ENCODE results near the gene PRTFDC1.

GRCh38 chr10:24847112-24848070, 105.0 kb downstream of the PRTFDC1 start:
- TF ChIP-seq, protein P1, sequence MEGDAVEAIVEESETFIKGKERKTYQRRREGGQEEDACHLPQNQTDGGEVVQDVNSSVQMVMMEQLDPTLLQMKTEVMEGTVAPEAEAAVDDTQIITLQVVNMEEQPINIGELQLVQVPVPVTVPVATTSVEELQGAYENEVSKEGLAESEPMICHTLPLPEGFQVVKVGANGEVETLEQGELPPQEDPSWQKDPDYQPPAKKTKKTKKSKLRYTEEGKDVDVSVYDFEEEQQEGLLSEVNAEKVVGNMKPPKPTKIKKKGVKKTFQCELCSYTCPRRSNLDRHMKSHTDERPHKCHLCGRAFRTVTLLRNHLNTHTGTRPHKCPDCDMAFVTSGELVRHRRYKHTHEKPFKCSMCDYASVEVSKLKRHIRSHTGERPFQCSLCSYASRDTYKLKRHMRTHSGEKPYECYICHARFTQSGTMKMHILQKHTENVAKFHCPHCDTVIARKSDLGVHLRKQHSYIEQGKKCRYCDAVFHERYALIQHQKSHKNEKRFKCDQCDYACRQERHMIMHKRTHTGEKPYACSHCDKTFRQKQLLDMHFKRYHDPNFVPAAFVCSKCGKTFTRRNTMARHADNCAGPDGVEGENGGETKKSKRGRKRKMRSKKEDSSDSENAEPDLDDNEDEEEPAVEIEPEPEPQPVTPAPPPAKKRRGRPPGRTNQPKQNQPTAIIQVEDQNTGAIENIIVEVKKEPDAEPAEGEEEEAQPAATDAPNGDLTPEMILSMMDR (conservative IDR thresholded peaks at IDR 0.05), result no peak
- TF ChIP-seq EZH2 (IDR thresholded peaks at IDR 0.05; ENCODE audit: low read depth), result no peak
